GM23338 (cell line): ENCODE data around the gene MBLAC1. TPM values are rescaled to one million over a fixed set of nuclear protein-coding genes. Genes with fewer than 3 reads are reported as not detected.

Source experiments
- ATAC-seq: fragments of 200-7000 bp; cut with Tn5 transposase; 3 replicates; pipeline ENCODE4 v1.9.1; 2020
- DNase-seq: peaks from one replicate; pipeline ENCODE4 v3.0.0-alpha.2; 2015; ENCODE audit warnings: low spot score
- H2AFZ ChIP-seq: fragments of 200-600 bp; sonication (generic); 2 replicates; pipeline ENCODE4 v1.8.0; 2016; ENCODE audit warnings: antibody characterized with exemption, mild to moderate bottlenecking, moderate library complexity
- H3F3A ChIP-seq: fragments of 200-600 bp; sonication (generic); replicated peaks from 2 replicates; pipeline ENCODE4 v1.8.0; 2017; ENCODE audit warnings: antibody characterized with exemption, mixed run types, low read depth
- H3K27ac ChIP-seq: fragments of 200-600 bp; sonication (generic); 2 replicates; pipeline ENCODE4 v1.6.1; 2016; ENCODE audit warnings: low read depth
- H3K27me3 ChIP-seq: fragments of 200-600 bp; sonication (generic); 2 replicates; pipeline ENCODE4 v1.8.0; 2016; ENCODE audit warnings: mild to moderate bottlenecking, mixed run types, moderate library complexity; ENCODE audit not compliant: insufficient read depth
- H3K36me3 ChIP-seq: fragments of 200-600 bp; sonication (generic); 2 replicates; pipeline ENCODE4 v1.8.0; 2016; ENCODE audit warnings: mild to moderate bottlenecking; ENCODE audit not compliant: insufficient read depth
- H3K4me1 ChIP-seq: fragments of 200-600 bp; sonication (generic); 2 replicates; pipeline ENCODE4 v1.8.0; 2016; ENCODE audit warnings: mild to moderate bottlenecking, moderate library complexity; ENCODE audit not compliant: insufficient read depth
- H3K4me2 ChIP-seq: fragments of 200-600 bp; sonication (generic); 2 replicates; pipeline ENCODE4 v1.7.1; 2017; ENCODE audit warnings: mixed run types
- H3K4me3 ChIP-seq: fragments of 200-600 bp; sonication (generic); 2 replicates; pipeline ENCODE4 v1.6.1; 2016; ENCODE audit warnings: mixed run types
- H3K79me2 ChIP-seq: fragments of 200-600 bp; sonication (generic); replicated peaks from 2 replicates; pipeline ENCODE4 v1.8.0; 2017; ENCODE audit warnings: mild to moderate bottlenecking; ENCODE audit not compliant: insufficient read depth
- H3K9me2 ChIP-seq: fragments of 200-600 bp; sonication (generic); 2 replicates; pipeline ENCODE4 v1.8.0; 2017; ENCODE audit not compliant: insufficient read depth
- H4K20me1 ChIP-seq: fragments of 200-600 bp; sonication (generic); replicated peaks from 2 replicates; pipeline ENCODE4 v1.8.0; 2017; ENCODE audit warnings: mild to moderate bottlenecking; ENCODE audit not compliant: insufficient read depth
- H3K27ac Mint-ChIP-seq: 2 replicates; pipeline ENCODE4 v1.8.0; 2020; ENCODE audit warnings: inconsistent platforms, mild to moderate bottlenecking, moderate library complexity, mixed read lengths
- H3K27me3 Mint-ChIP-seq: 3 replicates; pipeline ENCODE4 v1.8.0; 2022; ENCODE audit warnings: low read depth, mild to moderate bottlenecking, moderate library complexity, mixed read lengths, inconsistent platforms; ENCODE audit not compliant: insufficient read depth, poor library complexity
- H3K36me3 Mint-ChIP-seq: 3 replicates; pipeline ENCODE4 v1.8.0; 2021; ENCODE audit warnings: low read depth, mild to moderate bottlenecking, inconsistent platforms, moderate library complexity, mixed read lengths
- H3K4me1 Mint-ChIP-seq: 3 replicates; pipeline ENCODE4 v1.8.0; 2020; ENCODE audit warnings: mild to moderate bottlenecking, inconsistent platforms, mixed read lengths
- H3K4me3 Mint-ChIP-seq: 3 replicates; pipeline ENCODE4 v1.8.0; 2021; ENCODE audit warnings: moderate library complexity, mild to moderate bottlenecking, inconsistent platforms, mixed read lengths
- H3K9me3 Mint-ChIP-seq: 3 replicates; pipeline ENCODE4 v1.8.0; 2020; ENCODE audit warnings: moderate library complexity, mild to moderate bottlenecking, inconsistent platforms, mixed read lengths
- EZH2 ChIP-seq: fragments of 200-600 bp; sonication (generic); IDR thresholded peaks from one replicate; pipeline ENCODE4 v1.8.0; 2017; ENCODE audit warnings: antibody characterized with exemption, mild to moderate bottlenecking, low read depth; ENCODE audit not compliant: unreplicated experiment
- EZH2phosphoT487 ChIP-seq: fragments of 200-600 bp; sonication (generic); IDR thresholded peaks from one replicate; pipeline ENCODE4 v1.8.1; 2018; ENCODE audit warnings: antibody characterized with exemption; ENCODE audit not compliant: unreplicated experiment
- NANOG ChIP-seq: IDR thresholded peaks from 2 replicates; pipeline ENCODE4 v1.6.1; 2016; ENCODE audit warnings: antibody characterized with exemption, borderline replicate concordance
- POLR2AphosphoS5 ChIP-seq: IDR thresholded peaks from 2 replicates; pipeline ENCODE4 v1.6.1; 2016; ENCODE audit warnings: antibody characterized with exemption, low read depth
- STAT1 ChIP-seq: IDR thresholded peaks from one replicate; pipeline ENCODE4 v1.6.1; 2016; ENCODE audit warnings: antibody characterized with exemption; ENCODE audit not compliant: unreplicated experiment
- ZNF114 ChIP-seq: fragments of 250-450 bp; sonication (Bioruptor Pico); IDR thresholded peaks from 2 replicates; pipeline ENCODE4 v1.5.0; 2020; ENCODE audit warnings: mild to moderate bottlenecking, moderate library complexity
- ZNF331 ChIP-seq: fragments of 250-450 bp; sonication (Bioruptor Pico); IDR thresholded peaks from 2 replicates; pipeline ENCODE4 v1.5.0; 2020; ENCODE audit warnings: low read depth, mild to moderate bottlenecking, moderate library complexity
- polyA plus RNA-seq: library from polyadenylated mRNA; unstranded; fragments of >200 nt; fragmentation: Nextera tagmentation; extraction: Ambion mirVana; gene quantifications from 2 replicates; pipeline ENCODE4 v1.2.1, GENCODE V29; 2016
- total RNA-seq: library from RNA; depleted of rRNA; stranded (reverse); fragments of >200 nt; shearing (Covaris generic); gene quantifications from 2 replicates; pipeline ENCODE4 v1.2.3, GENCODE V29; 2014
- TF ChIP-seq, protein P1 (sequence below): fragments of 250-450 bp; sonication (Bioruptor Pico); IDR thresholded peaks from 2 replicates; pipeline ENCODE4 v1.5.0; 2020; ENCODE audit warnings: mild to moderate bottlenecking, moderate library complexity
- TF ChIP-seq, protein P2 (sequence below), 2 experiments: fragments of 200-600 bp in 1 of 2; sonication (generic) in 1 of 2; conservative IDR thresholded peaks; 2 replicates each; pipeline versions ENCODE4 v1.5.1 to v1.6.1; 2016 to 2017; ENCODE audit warnings: antibody characterized with exemption in 2 of 2, low read depth in 2 of 2, mild to moderate bottlenecking in 2 of 2, moderate library complexity in 1 of 2

The MBLAC1 gene
- total and polyA plus RNA-seq, 2 experiments from 2014 or later = 2.7 to 5.7 TPM

DNA sequence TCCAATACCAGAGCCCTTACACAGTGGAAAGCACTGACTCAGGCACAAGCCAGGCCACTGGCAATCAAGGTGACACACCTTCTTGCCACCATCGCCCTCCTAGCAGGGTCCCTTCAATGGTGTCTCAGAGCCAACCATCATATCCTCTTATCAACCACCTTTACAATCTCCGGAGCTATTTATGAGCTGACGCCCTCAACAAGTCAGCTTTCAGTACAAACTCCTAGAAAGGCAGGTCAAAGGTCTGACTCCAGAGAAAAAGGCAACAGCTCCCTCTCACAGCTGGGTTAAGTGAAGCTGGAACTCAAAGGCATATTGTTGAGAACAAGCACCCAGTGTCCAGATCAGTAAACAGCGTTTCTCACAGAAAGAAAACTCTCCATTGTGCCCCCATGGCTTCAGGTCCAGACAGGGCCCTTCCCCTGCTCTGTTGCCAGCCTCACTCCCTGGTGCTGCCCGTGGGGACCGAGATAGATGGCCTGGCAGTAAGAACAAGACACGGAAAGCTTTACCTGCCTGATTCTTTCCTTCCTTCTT lies 47.7 kb upstream of the MBLAC1 start (continued):
- TF ChIP-seq, protein P1, sequence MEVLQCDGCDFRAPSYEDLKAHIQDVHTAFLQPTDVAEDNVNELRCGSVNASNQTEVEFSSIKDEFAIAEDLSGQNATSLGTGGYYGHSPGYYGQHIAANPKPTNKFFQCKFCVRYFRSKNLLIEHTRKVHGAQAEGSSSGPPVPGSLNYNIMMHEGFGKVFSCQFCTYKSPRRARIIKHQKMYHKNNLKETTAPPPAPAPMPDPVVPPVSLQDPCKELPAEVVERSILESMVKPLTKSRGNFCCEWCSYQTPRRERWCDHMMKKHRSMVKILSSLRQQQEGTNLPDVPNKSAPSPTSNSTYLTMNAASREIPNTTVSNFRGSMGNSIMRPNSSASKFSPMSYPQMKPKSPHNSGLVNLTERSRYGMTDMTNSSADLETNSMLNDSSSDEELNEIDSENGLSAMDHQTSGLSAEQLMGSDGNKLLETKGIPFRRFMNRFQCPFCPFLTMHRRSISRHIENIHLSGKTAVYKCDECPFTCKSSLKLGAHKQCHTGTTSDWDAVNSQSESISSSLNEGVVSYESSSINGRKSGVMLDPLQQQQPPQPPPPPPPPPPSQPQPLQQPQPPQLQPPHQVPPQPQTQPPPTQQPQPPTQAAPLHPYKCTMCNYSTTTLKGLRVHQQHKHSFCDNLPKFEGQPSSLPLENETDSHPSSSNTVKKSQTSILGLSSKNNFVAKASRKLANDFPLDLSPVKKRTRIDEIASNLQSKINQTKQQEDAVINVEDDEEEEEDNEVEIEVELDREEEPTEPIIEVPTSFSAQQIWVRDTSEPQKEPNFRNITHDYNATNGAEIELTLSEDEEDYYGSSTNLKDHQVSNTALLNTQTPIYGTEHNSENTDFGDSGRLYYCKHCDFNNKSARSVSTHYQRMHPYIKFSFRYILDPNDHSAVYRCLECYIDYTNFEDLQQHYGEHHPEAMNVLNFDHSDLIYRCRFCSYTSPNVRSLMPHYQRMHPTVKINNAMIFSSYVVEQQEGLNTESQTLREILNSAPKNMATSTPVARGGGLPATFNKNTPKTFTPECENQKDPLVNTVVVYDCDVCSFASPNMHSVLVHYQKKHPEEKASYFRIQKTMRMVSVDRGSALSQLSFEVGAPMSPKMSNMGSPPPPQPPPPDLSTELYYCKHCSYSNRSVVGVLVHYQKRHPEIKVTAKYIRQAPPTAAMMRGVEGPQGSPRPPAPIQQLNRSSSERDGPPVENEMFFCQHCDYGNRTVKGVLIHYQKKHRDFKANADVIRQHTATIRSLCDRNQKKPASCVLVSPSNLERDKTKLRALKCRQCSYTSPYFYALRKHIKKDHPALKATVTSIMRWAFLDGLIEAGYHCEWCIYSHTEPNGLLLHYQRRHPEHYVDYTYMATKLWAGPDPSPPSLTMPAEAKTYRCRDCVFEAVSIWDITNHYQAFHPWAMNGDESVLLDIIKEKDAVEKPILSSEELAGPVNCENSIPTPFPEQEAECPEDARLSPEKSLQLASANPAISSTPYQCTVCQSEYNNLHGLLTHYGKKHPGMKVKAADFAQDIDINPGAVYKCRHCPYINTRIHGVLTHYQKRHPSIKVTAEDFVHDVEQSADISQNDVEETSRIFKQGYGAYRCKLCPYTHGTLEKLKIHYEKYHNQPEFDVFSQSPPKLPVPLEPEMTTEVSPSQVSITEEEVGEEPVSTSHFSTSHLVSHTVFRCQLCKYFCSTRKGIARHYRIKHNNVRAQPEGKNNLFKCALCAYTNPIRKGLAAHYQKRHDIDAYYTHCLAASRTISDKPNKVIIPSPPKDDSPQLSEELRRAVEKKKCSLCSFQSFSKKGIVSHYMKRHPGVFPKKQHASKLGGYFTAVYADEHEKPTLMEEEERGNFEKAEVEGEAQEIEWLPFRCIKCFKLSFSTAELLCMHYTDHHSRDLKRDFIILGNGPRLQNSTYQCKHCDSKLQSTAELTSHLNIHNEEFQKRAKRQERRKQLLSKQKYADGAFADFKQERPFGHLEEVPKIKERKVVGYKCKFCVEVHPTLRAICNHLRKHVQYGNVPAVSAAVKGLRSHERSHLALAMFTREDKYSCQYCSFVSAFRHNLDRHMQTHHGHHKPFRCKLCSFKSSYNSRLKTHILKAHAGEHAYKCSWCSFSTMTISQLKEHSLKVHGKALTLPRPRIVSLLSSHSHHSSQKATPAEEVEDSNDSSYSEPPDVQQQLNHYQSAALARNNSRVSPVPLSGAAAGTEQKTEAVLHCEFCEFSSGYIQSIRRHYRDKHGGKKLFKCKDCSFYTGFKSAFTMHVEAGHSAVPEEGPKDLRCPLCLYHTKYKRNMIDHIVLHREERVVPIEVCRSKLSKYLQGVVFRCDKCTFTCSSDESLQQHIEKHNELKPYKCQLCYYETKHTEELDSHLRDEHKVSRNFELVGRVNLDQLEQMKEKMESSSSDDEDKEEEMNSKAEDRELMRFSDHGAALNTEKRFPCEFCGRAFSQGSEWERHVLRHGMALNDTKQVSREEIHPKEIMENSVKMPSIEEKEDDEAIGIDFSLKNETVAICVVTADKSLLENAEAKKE = no peak
- TF ChIP-seq, protein P2, sequence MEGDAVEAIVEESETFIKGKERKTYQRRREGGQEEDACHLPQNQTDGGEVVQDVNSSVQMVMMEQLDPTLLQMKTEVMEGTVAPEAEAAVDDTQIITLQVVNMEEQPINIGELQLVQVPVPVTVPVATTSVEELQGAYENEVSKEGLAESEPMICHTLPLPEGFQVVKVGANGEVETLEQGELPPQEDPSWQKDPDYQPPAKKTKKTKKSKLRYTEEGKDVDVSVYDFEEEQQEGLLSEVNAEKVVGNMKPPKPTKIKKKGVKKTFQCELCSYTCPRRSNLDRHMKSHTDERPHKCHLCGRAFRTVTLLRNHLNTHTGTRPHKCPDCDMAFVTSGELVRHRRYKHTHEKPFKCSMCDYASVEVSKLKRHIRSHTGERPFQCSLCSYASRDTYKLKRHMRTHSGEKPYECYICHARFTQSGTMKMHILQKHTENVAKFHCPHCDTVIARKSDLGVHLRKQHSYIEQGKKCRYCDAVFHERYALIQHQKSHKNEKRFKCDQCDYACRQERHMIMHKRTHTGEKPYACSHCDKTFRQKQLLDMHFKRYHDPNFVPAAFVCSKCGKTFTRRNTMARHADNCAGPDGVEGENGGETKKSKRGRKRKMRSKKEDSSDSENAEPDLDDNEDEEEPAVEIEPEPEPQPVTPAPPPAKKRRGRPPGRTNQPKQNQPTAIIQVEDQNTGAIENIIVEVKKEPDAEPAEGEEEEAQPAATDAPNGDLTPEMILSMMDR (conservative IDR thresholded peaks at IDR 0.05; ENCODE audit: low read depth in 2 of 2) = no peak
- TF ChIP-seq STAT1 = no peak
- TF ChIP-seq NANOG = no peak
- no peak for TF ChIP-seq ZNF114
- no peak for TF ChIP-seq EZH2
- TF ChIP-seq ZNF331 (CRISPR knock-in tag) = no peak

DNA sequence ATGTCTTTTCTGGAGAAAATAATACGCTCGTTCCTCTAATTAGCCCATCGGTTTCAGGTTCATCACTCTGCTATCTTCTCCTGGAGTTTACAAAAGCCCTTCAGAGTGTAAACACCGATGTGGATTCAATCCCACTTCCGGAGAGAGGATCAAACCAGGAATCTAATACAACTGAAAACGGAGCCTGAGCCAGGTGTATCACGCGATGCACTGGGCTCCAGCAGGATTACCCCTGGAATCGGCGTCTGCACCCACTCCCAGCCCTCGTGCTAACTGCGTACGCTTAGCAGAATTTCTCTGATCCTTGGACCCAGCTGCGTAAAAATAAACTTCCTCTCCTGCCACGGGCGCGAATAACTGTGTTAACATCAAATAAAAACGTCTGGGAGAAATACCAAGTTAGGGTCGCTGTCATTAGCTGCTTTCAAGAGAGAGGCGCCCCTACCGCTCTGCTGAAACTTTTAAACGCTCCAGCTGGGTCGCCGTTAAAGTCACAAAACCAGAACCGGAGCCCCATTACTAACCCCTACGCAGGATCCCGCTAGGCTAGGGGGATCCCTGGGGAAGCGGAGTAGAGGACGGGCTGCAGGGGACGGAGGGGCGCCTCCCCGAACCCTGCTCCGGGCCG lies 45.7 kb upstream of the MBLAC1 start:
- peaks cover 17% of the 10 kb centered on the region for H3F3A ChIP-seq
- no peak overlapping the region for H2AFZ ChIP-seq
- Mint-ChIP-seq H3K9me3 (peaks cover 20% of the 10 kb centered on the region), H3K36me3 (peaks cover 50% of the 10 kb centered on the region), H3K4me3 (peak overlapping the region; percentile 95), H3K4me1 (peaks cover 19% of the 10 kb centered on the region), H3K27ac (peak overlapping the region; percentile 98), H3K27me3 (peaks cover 17% of the 10 kb centered on the region)
- peak overlapping the region; percentile 85; the same call in 1 of the 2 replicates for H3K27ac ChIP-seq
- no peaks in the 10 kb centered on the region for H3K27me3 ChIP-seq
- peaks cover 53% of the 10 kb centered on the region for H3K79me2 ChIP-seq
- H3K9me2 ChIP-seq = no peaks in the 10 kb centered on the region
- peak overlapping the region; percentile 94 for H3K4me3 ChIP-seq
- ATAC-seq = peak; percentile 18
- H3K4me2 ChIP-seq = peak overlapping the region; percentile 89
- peaks cover 39% of the 10 kb centered on the region for H3K36me3 ChIP-seq
- H3K4me1 ChIP-seq = peaks cover 15% of the 10 kb centered on the region
- DNase-seq = peak; percentile 61
- H4K20me1 ChIP-seq = peaks cover 23% of the 10 kb centered on the region
- TF ChIP-seq NANOG = no peak
- TF ChIP-seq EZH2phosphoT487 = no peak
- no peak for TF ChIP-seq POLR2AphosphoS5
